ENCODE data around the gene NAB2. TPM values are rescaled to one million over a fixed set of nuclear protein-coding genes. Genes with fewer than 3 reads are reported as not detected.

NAB2 gene
- polyA plus RNA-seq, 3 donors, result 1.00 to 8.3 (median 2.7) TPM

GRCh38 chr12:57047981-57048380, 40.9 kb upstream of the NAB2 start:
- 80% methylated on average over 1 of the region's 1 CpG for WGBS (ENCODE audit: insufficient coverage)
- H4K20me1 ChIP-seq (ENCODE audit: insufficient read depth, low read length), result no peaks in the 10 kb centered on the region
- peak overlapping the region; percentile 17 for H3K9ac ChIP-seq (ENCODE audit: insufficient read depth, low read length, poor library complexity, severe bottlenecking)
- peak overlapping the region; percentile 85 for H3K27ac ChIP-seq (ENCODE audit: low read depth in 1 of 2, low read length in 2 of 2)
- intact Hi-C loops (cut with micrococcal nuclease), result no loop called here
- Mint-ChIP-seq H3K4me3 (peak overlapping the region in 1 of 2 donors; percentile 85), H3K4me1 (peaks cover 60% of the 10 kb centered on the region), H3K36me3 (no peaks in the 10 kb centered on the region), H3K9me3 (no peaks in the 10 kb centered on the region), H3K27me3 (ENCODE audit: low read depth in 3 of 3) (peaks cover 3 to 9% (median 7%) of the 10 kb centered on the region in 3 donors), H3K27ac (peak overlapping the region; percentile 89 to 98 (median 94))
- no peak for DNase-seq
- no peaks in the 10 kb centered on the region for H3K36me3 ChIP-seq (replicated peaks in 1 of 2; ENCODE audit: control insufficient read depth in 1 of 2, insufficient read depth in 2 of 2, low read length in 2 of 2)
- H3K9me3 ChIP-seq (replicated peaks in 1 of 2; ENCODE audit: control insufficient read depth in 1 of 2, insufficient read depth in 1 of 2, low read length in 2 of 2), result no peaks in the 10 kb centered on the region
- H3K79me2 ChIP-seq (ENCODE audit: insufficient read depth, low read length), result no peaks in the 10 kb centered on the region
- TF ChIP-seq CTCF (IDR thresholded peaks at IDR 0.05), result no peak
- peak overlapping the region; percentile 75 for H3K4me2 ChIP-seq (replicated peaks; ENCODE audit: extremely low read depth, low read length, poor library complexity, severe bottlenecking)
- peak overlapping the region; percentile 56 for H2AFZ ChIP-seq (ENCODE audit: insufficient read depth, low read depth, low read length, poor library complexity, severe bottlenecking)
- H3K4me1 ChIP-seq (ENCODE audit: control insufficient read depth in 1 of 2, insufficient read depth in 2 of 2, low read length in 2 of 2), result peaks cover 55% of the 10 kb centered on the region in 2 donors
- H3K27me3 ChIP-seq (ENCODE audit: control insufficient read depth in 2 of 2, insufficient read depth in 2 of 2, low read length in 2 of 2), result no peaks in the 10 kb centered on the region
- H3K4me3 ChIP-seq (replicated peaks in 1 of 3; ENCODE audit: low read depth in 2 of 3, low read length in 3 of 3), result peak overlapping the region in 1 of 3 experiments; percentile 69

GRCh38 chr12:57048423-57049118, 40.3 kb upstream of the NAB2 start:
- H3K79me2 ChIP-seq (ENCODE audit: insufficient read depth, low read length), result no peaks in the 10 kb centered on the region
- peak overlapping the region in 1 of 2 donors; percentile 60 for H3K4me3 Mint-ChIP-seq
- intact Hi-C loops (cut with micrococcal nuclease), result no loop called here
- peaks cover 60% of the 10 kb centered on the region for H3K4me1 Mint-ChIP-seq
- peak overlapping the region; percentile 85 for H3K27ac ChIP-seq (ENCODE audit: low read depth in 1 of 2, low read length in 2 of 2)
- no peaks in the 10 kb centered on the region for H3K9me3 ChIP-seq (replicated peaks in 1 of 2; ENCODE audit: control insufficient read depth in 1 of 2, insufficient read depth in 1 of 2, low read length in 2 of 2)
- H3K36me3 Mint-ChIP-seq, result no peaks in the 10 kb centered on the region
- no CpG with 5 or more reads among the region's 1 CpG for WGBS (ENCODE audit: insufficient coverage)
- peak overlapping the region; percentile 18 for H3K4me2 ChIP-seq (replicated peaks; ENCODE audit: extremely low read depth, low read length, poor library complexity, severe bottlenecking)
- no peaks in the 10 kb centered on the region for H3K36me3 ChIP-seq (replicated peaks in 1 of 2; ENCODE audit: control insufficient read depth in 1 of 2, insufficient read depth in 2 of 2, low read length in 2 of 2)
- no peak overlapping the region for H3K9ac ChIP-seq (ENCODE audit: insufficient read depth, low read length, poor library complexity, severe bottlenecking)
- DNase-seq, result peak in 1 of 3 donors; percentile 45
- H3K4me1 ChIP-seq (ENCODE audit: control insufficient read depth in 1 of 2, insufficient read depth in 2 of 2, low read length in 2 of 2), result peaks cover 55% of the 10 kb centered on the region in 2 donors
- H4K20me1 ChIP-seq (ENCODE audit: insufficient read depth, low read length), result no peaks in the 10 kb centered on the region
- H3K27ac Mint-ChIP-seq, result peak overlapping the region in 4 of 7 donors; percentile 12 to 94 (median 76)
- H3K27me3 Mint-ChIP-seq (ENCODE audit: low read depth in 3 of 3), result peaks cover 2 to 9% (median 6%) of the 10 kb centered on the region in 3 donors
- peaks cover 0 to 1% (median 0%) of the 10 kb centered on the region in 7 donors for H3K9me3 Mint-ChIP-seq
- peak overlapping the region; percentile 20 for H2AFZ ChIP-seq (ENCODE audit: insufficient read depth, low read depth, low read length, poor library complexity, severe bottlenecking)
- no peak for TF ChIP-seq CTCF (IDR thresholded peaks at IDR 0.05)
- H3K4me3 ChIP-seq (replicated peaks in 1 of 3; ENCODE audit: low read depth in 2 of 3, low read length in 3 of 3), result peak overlapping the region in 1 of 3 experiments; percentile 69
- H3K27me3 ChIP-seq (ENCODE audit: control insufficient read depth in 2 of 2, insufficient read depth in 2 of 2, low read length in 2 of 2), result no peaks in the 10 kb centered on the region
